ENCODE measurements around the gene NKX1-1. TPM values are rescaled to one million over a fixed set of nuclear protein-coding genes. Genes with fewer than 3 reads are reported as not detected.
"Not testable (repeated sequence)": the region's sequence is repeated elsewhere in the genome, so short reads cannot be mapped to it uniquely, and the experiment has no call there.

The NKX1-1 gene
- polyA plus RNA-seq (ENCODE audit: insufficient read length): not detected

- no peak for DNase-seq (ENCODE audit: low read depth)
Measured at GRCh38 chr4:1406394-1406980, at the start of gene NKX1-1. TSS of gene NKX1-1 (minus strand) at chr4:1406442. CDS start at chr4:1406442, 0 bp downstream.

GRCh38 chr4:1453731-1454130 is 47.5 kb upstream of the NKX1-1 start:
- DNase-seq (ENCODE audit: low read depth): no peak

GRCh38 chr4:1452431-1453051 is 46.3 kb upstream of the NKX1-1 start:
- DNase-seq (ENCODE audit: low read depth): no peak

- DNase-seq (ENCODE audit: low read depth): no peak
Measured at GRCh38 chr4:1451752-1452122, 45.5 kb upstream of the NKX1-1 start.

GRCh38 chr4:1451106-1451751 is 45.0 kb upstream of the NKX1-1 start:
- no peak for DNase-seq (ENCODE audit: low read depth)

GRCh38 chr4:1449833-1450741 is 43.8 kb upstream of the NKX1-1 start:
- no peak for DNase-seq (ENCODE audit: low read depth)

- no peak for DNase-seq (ENCODE audit: low read depth)
Measured at GRCh38 chr4:1449475-1449832, 43.2 kb upstream of the NKX1-1 start.

- no peak for DNase-seq (ENCODE audit: low read depth)
Measured at GRCh38 chr4:1448589-1449420, 42.6 kb upstream of the NKX1-1 start.

GRCh38 chr4:1447676-1448588 is 41.7 kb upstream of the NKX1-1 start:
- DNase-seq (ENCODE audit: low read depth): no peak

- no peak for DNase-seq (ENCODE audit: low read depth)
Measured at GRCh38 chr4:1446502-1447386, 40.5 kb upstream of the NKX1-1 start.

- no peak for DNase-seq (ENCODE audit: low read depth)
Measured at GRCh38 chr4:1445716-1446445, 39.6 kb upstream of the NKX1-1 start.

GRCh38 chr4:1443688-1444172 is 37.5 kb upstream of the NKX1-1 start:
- not testable (repeated sequence) for DNase-seq (ENCODE audit: low read depth)

- no peak for DNase-seq (ENCODE audit: low read depth)
Measured at GRCh38 chr4:1427010-1427409, 20.8 kb upstream of the NKX1-1 start.

GRCh38 chr4:1421657-1422056 is 15.4 kb upstream of the NKX1-1 start:
- DNase-seq (ENCODE audit: low read depth): no peak

GRCh38 chr4:1419708-1420107 is 13.5 kb upstream of the NKX1-1 start:
- no peak for DNase-seq (ENCODE audit: low read depth)

GRCh38 chr4:1418494-1419285 is 12.4 kb upstream of the NKX1-1 start:
- no peak for DNase-seq (ENCODE audit: low read depth)

Data from forelimb muscle (tissue), 1 donor.